Stimulated activated naive CD4-positive, alpha-beta T cell (primary cell): Measurements from ENCODE around the gene DYNLT3.

Experiments used
- DNase-seq, 6 experiments: peaks; one replicate each; lab custom pipeline; 2025; lab: John Stamatoyannopoulos, UW

DYNLT3 gene

DNA sequence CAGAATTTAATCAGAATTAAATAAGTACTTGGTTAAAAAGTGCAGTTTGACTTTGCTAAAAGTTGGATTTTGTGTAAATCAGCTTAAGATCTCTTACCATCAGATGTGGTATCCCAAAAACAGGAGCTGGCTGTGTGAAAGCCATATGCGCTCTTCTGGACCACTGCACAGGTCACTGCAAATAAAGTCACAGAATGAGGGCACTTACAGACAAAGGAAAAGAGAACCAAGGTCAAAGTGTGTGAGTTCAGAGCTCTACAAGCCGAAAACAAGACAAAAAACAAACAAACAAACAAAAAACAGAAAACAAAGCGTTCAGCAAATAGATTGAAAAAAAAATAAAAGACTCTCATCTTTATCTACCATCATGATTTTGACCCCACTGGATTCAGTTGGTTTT, 6.4 kb downstream of the DYNLT3 start:
- DNase-seq: no peak

DNA sequence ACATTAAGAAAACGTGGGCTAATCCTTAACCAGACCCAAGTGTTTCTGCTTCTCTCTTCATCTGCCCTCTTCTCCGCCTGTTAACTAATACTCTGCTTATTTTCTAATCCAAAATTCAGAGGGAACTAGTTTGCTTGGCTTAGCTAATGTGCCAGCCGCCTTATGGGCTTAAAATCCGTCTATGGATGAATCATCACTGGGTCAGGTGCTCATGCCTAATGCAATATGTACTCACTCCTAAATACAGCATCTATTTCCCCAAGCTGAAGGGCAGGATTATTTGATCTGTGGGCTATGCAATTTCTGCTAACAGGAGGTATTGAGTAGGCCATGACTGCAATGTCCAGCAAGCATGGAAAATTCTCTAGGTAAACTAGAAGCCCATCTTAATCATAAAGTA, 12.4 kb downstream of the DYNLT3 start:
- no peak for DNase-seq

DNA sequence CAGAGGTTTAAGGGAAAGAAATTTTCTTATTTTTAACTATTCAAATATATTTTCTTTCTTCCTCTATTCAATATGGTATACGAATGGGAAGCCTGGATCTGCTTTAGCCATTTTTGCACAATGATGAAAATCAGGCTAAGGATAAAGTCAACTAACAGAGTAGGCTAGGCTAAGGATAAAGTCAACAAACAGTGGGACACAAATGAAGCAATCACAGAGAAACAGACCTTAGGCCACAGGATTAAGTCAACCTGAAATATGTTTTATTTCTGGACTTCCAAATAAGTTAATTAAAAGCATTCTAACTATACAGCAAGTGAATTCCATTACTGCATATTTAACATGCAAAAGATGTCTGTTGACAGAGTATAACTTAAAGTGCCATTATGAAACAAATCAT, 17.0 kb downstream of the DYNLT3 start:
- no peak for DNase-seq

DNA sequence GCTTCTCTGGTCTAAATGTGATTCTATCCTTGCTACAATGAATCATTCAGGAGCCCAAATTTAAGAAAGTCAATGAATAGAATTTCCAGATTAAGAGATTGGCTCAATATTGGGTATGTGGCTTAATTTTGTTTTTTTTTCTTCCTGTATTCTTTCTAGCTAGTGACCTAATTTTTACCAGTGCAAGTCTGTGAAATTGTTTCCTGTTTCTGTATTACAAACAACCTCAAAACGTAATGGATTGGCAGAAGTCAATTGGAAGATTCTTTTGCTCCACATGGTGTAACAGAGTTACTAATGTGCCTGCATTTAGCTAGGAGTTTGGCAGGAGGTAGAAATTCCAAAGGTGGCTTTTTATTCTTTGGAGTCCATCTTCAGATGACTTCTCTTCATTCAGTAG, 17.6 kb downstream of the DYNLT3 start:
- no peak for DNase-seq

DNA sequence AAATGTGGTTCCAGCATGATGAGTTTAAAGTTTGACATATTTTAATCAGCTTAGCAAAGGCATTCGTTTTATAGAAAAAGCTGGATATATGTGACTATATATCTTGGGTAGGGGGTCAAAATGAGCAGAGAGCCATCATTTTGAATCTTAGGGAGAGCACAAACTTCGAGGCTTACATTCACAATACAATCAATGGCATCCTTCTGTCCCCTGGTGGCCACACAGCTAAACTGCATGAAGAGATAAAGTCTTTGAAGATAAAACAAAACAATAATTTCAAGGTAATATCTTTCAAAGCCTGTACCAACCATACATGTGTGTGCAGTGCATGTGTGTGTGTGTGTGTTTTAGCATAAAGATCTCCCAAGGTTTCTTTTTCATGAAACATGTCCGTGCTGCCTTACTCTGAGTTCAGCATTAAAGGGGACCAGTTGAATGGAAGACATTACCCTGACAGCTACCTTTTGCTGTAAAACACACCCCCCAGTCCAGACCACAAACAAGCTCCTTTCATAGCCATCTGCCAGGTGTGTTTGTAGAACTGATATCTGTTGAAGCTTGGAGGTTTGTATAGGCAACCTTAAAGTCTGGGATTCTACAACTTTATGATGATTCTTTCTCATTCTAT, 22.0 kb downstream of the DYNLT3 start:
- peak; percentile 6 to 64 (median 36) for DNase-seq

DNA sequence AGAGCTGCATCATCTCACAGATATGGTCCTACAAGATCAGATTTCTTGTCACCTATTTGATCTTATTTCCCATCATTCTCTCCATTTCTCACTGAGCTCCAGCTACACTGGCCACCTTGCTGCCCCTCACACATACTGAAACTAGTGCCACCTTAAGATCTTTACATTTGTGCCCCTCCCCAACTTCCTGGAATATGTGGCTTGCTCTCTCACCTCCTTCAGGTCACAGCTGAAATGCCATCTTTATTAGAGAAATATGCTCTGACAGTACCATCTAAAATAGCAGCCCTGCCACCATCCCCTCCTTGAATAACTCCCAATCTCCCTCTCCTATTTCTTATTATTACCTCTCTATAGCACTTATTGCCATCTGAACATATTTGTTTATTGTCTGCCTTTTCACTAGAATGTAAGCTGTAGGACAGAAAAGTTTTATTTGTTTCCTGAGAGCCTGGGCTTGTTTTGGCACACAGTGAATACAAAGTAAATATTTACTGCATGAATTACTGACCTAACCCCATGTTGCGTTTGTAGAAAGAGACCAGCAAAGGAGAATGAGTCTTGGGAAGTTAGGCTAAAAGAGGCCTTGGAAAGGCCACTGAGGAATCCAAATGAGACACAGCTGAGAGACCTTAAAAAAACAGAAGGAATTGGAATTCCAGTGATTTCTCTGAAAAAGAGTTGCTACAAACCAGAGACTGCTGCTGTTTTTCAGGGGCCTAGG, 22.7 kb downstream of the DYNLT3 start:
- no peak for DNase-seq

DNA sequence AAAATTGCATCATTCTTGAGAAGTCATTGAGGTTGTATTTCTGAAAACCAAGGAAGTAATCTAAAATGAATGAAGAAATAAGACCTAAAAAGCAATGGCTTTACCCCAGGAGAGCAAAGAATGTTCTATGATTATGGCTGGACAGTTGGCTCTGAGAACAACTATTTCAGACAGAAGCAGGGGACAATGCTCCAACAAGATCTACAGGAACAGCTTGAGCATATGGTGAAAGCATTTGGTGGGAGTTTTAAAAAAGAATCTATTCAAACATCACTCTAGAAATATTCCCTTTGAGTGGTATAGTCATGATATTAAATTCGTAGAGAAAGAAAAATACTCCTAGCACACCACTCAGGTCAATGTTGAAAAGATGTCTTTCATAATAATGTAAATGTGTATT, 26.7 kb downstream of the DYNLT3 start:
- no peak for DNase-seq

DNA sequence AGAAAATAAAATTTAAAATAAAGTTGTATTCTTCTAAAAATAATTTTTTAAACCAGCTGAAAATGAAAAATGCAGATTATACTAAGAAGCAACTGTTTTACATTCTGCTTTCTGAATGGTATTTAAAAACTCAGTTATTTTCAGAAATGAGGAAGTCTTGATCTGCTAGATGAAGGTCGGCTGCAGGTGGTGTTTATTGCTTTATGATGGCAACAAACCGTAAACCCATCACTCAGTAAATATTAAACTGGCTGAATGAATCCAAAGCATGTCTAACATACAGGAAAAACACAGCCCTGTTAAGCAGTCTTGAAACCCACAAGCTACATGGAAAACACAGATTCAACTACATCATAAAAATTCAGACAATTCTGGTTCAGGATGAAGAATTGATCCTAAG, 29.3 kb downstream of the DYNLT3 start:
- no peak for DNase-seq

DNA sequence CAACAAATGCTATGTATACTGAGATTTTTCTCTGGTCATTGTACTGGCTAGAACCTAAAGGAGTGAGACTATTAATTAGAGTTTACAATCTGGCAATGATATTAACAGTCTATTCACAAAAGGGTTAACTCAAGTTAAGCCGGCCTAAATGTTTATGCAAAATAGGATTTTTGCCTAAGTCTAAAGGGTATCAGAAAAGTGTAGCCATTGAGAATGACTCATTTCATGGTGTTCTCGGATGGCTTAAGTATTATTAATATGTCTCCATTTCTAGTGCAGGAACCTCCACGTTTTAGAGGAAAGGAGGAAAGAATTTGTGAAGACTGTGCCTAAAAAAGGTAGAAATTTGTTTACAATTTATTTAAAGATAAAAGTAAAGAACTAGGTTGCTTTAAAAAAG, 29.8 kb downstream of the DYNLT3 start:
- no peak for DNase-seq

DNA sequence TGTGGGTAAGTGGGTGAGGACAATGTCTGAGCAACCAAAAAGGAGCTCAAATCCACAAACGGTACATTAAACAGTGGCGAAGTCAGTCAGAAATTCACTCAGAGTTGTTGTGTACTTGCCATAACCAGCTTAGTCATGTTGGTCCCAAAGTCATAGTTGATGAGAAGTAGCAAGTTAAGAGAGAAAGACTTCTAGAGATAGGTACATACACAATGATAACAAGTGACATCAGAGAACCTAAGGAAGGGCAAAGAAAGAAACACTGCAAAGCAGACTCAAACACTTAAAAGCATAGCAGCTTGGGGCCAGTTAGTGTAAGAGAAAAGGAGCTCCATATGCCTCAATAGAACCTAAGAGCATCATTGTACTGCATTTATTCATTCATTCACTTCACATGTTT, 30.2 kb downstream of the DYNLT3 start:
- no peak for DNase-seq

DNA sequence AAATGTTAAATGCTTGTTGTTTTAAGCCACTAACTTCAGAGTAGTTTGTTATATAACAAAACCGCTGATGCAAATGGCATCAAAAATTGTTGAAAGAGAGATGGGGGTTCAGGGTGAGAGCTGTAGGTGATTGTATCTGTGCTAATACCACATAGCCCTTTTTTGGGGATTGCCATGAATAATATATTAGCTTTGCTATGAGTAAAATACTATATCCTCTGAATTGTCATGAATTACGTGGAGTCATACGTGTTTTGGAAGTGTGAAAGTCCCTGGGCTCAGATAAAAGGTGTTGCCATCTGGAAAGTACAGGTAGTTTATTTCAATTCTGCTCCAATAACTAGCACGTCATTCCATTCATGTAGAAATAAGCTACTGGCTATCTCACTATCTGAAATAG, 30.6 kb downstream of the DYNLT3 start:
- DNase-seq: no peak

DNA sequence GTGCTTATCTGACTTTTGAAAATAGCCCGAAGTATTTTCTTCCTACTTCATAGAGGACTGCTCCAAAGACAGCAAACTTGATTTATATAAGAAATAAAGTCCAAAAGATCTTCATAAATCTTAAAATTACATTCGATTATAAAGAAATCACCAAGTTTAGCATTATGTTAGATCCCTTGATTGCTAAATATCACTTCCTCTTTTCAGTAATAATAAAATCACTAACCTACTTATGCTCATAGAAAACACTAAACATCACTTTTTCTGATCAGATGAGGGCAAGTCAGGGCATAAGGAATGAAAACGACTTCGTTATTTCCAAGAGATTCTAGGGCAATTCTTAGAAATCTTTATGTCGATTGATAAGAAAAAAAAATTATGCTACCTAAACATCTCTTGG, 32.0 kb downstream of the DYNLT3 start:
- no peak for DNase-seq

DNA sequence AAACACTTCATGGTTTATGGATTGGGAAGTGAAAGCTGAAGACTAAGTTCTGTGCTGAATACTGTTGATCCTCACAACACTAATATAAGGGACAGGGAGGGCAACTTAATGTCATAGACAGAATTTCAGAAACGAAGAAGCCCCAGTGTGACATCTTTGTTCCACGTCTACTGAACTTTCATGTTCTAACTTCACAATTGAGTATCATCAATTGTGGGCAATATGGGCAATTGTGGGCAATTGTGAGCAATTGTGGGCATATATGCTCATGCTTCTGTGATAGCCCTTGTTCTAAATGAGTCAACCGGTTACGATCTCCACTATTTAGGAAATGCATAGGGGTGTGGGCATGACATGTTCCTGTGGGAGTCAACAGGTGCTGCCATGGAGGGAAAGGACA, 33.8 kb downstream of the DYNLT3 start:
- DNase-seq: no peak

DNA sequence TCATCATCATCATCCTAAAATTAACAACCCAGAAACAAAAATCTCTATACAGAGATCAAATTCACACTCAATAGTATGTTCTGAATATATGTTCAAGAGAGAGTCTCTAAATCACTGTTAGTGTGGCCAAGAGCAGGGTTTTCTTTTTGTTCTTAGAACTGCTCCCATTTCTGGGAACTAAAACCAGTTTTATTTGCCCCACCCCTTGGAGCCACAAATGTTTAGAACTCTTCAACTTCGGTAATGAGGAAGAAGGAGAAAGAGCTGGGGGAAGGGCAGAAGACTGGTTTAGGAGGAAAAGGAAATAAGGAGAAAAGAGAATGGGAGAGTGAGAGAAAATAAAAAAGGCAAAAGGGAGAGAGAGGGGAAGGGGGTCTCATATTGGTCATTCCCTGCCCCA, 35.3 kb downstream of the DYNLT3 start:
- DNase-seq: no peak

DNA sequence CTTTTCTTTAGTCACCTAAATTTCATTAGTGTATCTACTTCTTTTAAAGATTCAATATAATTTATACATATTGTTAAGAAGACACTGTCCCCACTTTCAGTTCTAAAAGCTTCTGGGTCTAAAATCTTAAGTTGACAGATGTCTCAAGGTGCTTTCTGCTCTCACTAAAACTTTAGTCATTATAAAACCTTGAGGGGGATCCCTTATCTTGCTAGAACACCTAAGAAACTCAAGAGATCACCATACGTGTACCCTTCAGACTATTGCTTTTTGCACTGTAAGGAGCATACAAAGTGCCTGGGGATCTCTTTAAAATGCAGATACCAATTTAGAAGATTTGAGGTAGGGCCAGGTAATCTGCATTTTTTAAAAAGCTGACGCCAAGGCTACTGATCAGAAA, 37.4 kb downstream of the DYNLT3 start:
- no peak for DNase-seq

DNA sequence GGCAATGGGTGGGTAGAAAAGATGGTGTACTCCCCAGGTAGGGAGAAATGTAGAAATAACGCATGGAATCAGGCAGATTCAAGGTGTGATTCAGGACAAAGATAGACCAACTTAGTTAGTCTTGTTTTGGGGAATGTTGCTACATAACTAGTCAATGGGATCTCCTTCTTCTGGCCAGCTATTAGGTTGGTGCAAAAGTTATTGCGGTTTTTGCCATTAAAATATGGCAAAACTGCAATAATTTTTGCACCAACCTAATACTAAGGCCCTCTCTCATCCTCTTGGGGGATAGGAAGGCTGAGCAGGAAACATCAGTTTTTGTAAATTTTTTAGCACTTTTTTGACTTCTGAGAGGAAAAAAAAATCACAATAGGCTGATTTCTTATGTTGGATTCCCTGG, 44.3 kb downstream of the DYNLT3 start:
- DNase-seq: no peak

DNA sequence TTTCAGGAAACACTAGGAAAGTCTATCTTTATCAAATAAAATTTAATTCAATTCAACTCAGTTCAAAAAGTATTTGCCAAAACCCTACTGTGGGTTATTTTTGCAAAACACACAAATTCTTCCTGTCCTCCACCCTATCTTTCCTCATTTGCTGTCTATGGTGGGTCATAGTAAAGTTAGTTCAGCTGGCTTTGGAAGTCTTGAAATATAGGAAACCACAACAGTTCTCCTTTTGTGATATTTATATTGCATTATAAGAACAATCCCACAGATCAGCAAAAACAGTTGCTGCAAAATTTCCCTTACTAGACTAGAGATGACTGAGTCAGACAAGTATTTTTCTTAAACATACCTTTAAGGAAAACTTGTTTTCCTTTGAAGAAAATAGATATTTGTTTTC, 45.3 kb downstream of the DYNLT3 start:
- DNase-seq: no peak

DNA sequence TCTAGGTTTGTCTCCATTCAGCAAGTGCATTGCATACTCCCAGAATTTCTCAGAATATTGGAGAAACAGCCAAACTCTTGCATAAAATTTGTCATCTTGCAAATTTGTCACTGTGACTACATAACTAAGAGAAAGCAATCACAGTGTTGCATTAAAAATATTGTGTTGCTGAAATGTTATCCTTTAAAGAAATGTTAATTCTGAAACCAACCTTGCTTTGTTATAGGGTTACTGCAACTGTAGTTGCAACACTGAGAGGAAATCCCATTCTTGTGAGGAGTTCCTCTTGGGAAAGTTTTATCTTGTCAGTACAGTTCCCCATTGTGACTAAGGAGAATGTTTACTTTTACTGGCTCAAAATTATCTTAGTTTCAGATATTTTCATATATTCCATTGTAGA, 46.7 kb downstream of the DYNLT3 start:
- no peak for DNase-seq

DNA sequence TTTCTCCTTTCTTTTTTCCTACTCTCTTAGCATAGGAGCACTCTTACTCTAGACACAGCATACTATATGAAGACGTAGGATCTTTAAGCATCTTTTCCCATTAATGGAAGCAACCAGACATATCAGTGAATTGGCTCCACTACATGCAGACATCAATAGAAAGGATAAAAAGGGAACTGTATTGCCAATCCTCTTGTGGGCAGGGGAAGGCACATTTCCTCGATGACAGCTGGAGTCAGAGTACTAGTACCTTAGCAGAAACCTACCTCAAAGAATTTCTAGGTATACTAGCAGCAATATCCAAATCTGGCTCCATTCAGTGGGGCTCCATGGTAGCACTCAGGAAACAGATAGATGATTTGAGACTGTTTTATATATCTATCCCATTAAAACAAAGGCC, 47.4 kb downstream of the DYNLT3 start:
- DNase-seq: no peak

DNA sequence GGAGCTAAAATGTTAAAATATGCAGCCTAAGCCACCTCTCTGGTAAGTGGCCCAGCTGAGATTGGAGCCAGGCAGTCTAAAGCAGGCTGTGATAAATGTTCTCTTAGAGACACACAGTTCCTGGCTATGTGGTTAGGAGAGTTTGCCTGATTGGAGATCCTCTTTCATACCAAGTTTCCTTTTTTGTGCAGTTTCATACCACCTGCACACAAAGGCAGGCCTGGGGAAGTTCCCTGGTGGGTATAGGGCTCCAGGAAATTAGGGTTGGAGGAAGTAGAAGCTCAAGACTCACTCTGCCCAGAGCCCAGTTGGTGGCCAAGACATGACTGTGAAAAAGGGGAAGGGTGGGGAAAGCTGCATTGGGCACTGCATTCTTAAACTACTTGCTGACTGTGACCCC, 50.6 kb downstream of the DYNLT3 start:
- DNase-seq: no peak

DNA sequence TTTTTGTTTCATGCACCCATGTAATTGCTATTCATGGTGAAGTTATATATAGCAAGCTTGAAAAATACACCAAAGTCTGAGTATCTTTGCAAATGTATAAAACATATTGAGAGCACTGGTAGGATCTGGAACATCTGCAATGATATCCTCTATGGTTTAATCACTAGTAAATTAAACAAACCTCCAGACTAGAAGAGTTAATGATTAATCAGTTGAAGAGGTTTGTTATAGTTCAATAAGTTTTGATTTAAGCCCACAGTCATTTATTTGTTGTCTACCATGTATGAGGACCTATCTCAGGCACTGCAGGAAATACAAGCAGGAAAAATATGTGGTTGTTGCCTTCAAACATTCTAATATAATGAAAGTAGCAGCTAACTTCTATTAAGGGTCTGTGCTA, 51.1 kb downstream of the DYNLT3 start:
- DNase-seq: no peak
